ENCODE results near the gene SARDH. TPM values are rescaled to one million over a fixed set of nuclear protein-coding genes. Genes with fewer than 3 reads are reported as not detected.

The SARDH gene
- total and polyA plus RNA-seq, 2 of the 13 experiments (the other 11 are each of a cell fraction or from before 2014, with no cell fraction given) = 11.6 to 34.9 TPM

DNA sequence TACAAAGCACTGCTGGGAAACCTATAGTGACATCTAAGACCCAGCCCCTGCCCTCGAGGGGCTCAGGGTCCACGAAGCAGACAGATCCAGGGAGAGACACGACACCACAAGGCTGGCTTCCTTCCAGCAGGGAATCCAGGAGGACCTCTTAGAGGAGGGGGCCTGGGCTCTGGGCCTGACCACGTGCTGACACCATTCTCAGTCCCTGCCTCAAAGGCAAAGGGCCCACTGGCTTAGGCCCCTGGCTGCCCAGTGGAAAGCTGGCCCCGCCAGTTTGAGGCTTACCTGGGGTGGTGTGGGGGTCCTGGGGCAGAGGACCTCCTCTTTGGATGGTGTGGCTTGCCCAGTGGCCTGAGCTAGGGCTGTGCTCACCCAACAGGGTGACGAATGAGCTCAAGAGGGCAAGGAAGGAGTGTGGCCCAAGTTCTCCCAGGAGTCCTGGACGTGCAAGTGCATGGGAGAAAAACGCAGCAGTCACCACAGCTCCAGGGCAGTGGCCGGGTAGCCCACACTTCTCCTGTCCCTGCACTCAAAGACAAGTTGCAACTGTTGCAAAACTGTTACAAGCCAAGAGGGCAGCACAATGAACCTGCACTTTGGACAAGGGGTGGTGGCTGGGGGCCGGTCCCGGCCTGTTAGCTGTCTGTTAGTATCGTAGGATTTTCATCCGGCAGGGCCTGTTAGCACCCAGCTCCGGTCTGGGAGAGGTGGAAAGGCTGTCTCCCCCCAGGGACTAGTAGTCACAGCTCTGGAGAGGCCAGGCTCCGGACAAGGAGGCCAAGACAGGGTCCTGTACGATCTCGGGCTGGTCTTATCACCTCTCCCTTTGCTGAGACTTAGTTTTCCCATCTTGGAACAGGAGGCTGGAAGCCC is 1.5 kb upstream of the SARDH start (continued):
- TF ChIP-seq ARID3A (IDR thresholded peaks at IDR 0.05; ENCODE audit: low read depth, low read length) = no peak
- TF ChIP-seq, protein P1, sequence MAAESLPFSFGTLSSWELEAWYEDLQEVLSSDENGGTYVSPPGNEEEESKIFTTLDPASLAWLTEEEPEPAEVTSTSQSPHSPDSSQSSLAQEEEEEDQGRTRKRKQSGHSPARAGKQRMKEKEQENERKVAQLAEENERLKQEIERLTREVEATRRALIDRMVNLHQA (CRISPR knock-in tag; IDR thresholded peaks at IDR 0.05) = no peak
- TF ChIP-seq CEBPG (CRISPR knock-in tag; IDR thresholded peaks at IDR 0.05) = peak; percentile 96
- TF ChIP-seq PRDM10 (CRISPR knock-in tag; IDR thresholded peaks at IDR 0.05; ENCODE audit: low read depth) = peak; percentile 81
- TF ChIP-seq PCBP1 (IDR thresholded peaks at IDR 0.05; ENCODE audit: borderline replicate concordance, low read depth, low read length) = no peak
- TF ChIP-seq, protein P2, sequence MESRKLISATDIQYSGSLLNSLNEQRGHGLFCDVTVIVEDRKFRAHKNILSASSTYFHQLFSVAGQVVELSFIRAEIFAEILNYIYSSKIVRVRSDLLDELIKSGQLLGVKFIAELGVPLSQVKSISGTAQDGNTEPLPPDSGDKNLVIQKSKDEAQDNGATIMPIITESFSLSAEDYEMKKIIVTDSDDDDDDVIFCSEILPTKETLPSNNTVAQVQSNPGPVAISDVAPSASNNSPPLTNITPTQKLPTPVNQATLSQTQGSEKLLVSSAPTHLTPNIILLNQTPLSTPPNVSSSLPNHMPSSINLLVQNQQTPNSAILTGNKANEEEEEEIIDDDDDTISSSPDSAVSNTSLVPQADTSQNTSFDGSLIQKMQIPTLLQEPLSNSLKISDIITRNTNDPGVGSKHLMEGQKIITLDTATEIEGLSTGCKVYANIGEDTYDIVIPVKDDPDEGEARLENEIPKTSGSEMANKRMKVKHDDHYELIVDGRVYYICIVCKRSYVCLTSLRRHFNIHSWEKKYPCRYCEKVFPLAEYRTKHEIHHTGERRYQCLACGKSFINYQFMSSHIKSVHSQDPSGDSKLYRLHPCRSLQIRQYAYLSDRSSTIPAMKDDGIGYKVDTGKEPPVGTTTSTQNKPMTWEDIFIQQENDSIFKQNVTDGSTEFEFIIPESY (CRISPR knock-in tag; IDR thresholded peaks at IDR 0.05) = no peak; the same call in 1 of the 2 replicates
- peak; percentile 77 for TF ChIP-seq DMAP1 (CRISPR knock-in tag; IDR thresholded peaks at IDR 0.05)
- no peak for TF ChIP-seq ZBTB44 (CRISPR knock-in tag; IDR thresholded peaks at IDR 0.05)
- TF ChIP-seq FOXC1 (CRISPR knock-in tag; IDR thresholded peaks at IDR 0.05; ENCODE audit: borderline replicate concordance) = no peak
- TF ChIP-seq KLF11 (CRISPR knock-in tag; IDR thresholded peaks at IDR 0.05) = peak; percentile 27; the same call in 1 of the 2 replicates
- 0 out of 2 replicates have a peak, but pooled peaks have one; percentile 19 for TF ChIP-seq SMC3 (IDR thresholded peaks at IDR 0.05; ENCODE audit: low read length)
- no peak for TF ChIP-seq ZNF780A (CRISPR knock-in tag; IDR thresholded peaks at IDR 0.05)
- peak; percentile 79 for TF ChIP-seq RXRA (CRISPR knock-in tag; IDR thresholded peaks at IDR 0.05)
- TF ChIP-seq ZNF17 (CRISPR knock-in tag; IDR thresholded peaks at IDR 0.05) = no peak
- 0 out of 2 replicates have a peak, but pooled peaks have one; percentile 61 for TF ChIP-seq SMYD3 (CRISPR knock-in tag; IDR thresholded peaks at IDR 0.05)
- no peak for TF ChIP-seq ZFYVE20 (CRISPR knock-in tag; IDR thresholded peaks at IDR 0.05; ENCODE audit: borderline replicate concordance, low read depth)
- no peak for TF ChIP-seq ZC3H13 (CRISPR knock-in tag; IDR thresholded peaks at IDR 0.05)
- no peak for TF ChIP-seq ZBTB1 (CRISPR knock-in tag; IDR thresholded peaks at IDR 0.05; ENCODE audit: borderline replicate concordance)
- TF ChIP-seq ZFP1 (CRISPR knock-in tag; IDR thresholded peaks at IDR 0.05) = peak; percentile 70; the same call in 1 of the 2 replicates
- no peak for TF ChIP-seq ZNF83 (CRISPR knock-in tag; IDR thresholded peaks at IDR 0.05; ENCODE audit: borderline replicate concordance)
